ENCODE results near the gene DPY19L3.

DNA sequence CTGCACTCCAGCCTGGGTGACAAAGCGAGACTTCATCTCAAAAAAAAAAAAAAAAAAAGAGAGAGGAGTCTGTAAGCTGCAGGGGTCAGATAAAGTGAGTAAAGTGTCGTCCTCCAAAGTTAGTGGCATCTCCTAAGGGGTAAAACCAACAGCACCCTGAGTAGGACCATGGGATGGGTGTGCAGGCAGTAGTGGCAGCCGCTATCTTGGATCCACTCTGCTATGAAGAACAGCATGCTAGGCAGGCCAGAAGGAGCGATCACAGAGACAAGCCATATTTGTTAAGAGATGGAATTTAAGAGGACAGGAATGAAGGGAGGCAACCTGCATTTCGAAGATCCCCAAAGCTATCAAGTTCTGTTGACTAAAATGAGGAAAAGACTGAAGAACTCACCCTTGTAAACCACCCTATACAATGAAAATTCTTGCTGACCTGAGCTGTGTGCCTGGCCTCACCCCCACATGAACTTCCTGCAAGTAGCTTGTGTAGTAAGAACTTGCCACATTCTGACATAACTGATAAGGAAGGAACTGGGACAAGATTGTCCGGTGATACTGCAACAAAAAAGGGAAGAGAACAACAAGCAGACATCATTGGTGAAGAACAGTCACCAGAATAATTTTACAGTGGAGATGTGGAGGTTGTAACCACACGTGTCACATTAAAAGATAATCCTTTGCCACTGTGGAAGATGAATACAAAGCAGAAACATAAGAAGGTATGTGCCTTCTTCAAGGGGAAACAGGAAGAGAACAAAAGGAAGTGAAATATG is 16.2 kb downstream of the DPY19L3 start:
- TF ChIP-seq, protein P1, sequence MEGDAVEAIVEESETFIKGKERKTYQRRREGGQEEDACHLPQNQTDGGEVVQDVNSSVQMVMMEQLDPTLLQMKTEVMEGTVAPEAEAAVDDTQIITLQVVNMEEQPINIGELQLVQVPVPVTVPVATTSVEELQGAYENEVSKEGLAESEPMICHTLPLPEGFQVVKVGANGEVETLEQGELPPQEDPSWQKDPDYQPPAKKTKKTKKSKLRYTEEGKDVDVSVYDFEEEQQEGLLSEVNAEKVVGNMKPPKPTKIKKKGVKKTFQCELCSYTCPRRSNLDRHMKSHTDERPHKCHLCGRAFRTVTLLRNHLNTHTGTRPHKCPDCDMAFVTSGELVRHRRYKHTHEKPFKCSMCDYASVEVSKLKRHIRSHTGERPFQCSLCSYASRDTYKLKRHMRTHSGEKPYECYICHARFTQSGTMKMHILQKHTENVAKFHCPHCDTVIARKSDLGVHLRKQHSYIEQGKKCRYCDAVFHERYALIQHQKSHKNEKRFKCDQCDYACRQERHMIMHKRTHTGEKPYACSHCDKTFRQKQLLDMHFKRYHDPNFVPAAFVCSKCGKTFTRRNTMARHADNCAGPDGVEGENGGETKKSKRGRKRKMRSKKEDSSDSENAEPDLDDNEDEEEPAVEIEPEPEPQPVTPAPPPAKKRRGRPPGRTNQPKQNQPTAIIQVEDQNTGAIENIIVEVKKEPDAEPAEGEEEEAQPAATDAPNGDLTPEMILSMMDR (IDR thresholded peaks at IDR 0.05; ENCODE audit: poor library complexity) = no peak
- no peak for TF ChIP-seq EZH2phosphoT487 (IDR thresholded peaks at IDR 0.05; ENCODE audit: low read depth, severe bottlenecking, unreplicated experiment)
- no peak for TF ChIP-seq EZH2 (IDR thresholded peaks at IDR 0.05; ENCODE audit: borderline replicate concordance)
